CD1c-positive myeloid dendritic cell (primary cell): ENCODE measurements around the gene EYA4.

Experiments used
- DNase-seq: peaks from one replicate; pipeline ENCODE4 v3.0.0-alpha.2; 2016; ENCODE audit errors: extremely low spot score

The EYA4 gene

GRCh38 chr6:133577851-133578250, 336.7 kb downstream of the EYA4 start:
- DNase-seq: no peak
